Heart left ventricle (tissue), 13 donors: Measurements from ENCODE around the gene MAG.

ENCODE experiments used
- CTCF ChIP-seq, 12 donors: fragments of 200-600 bp; sonication (generic) in 4 of 12; IDR thresholded peaks; one replicate each; pipeline versions ENCODE4 v1.5.0 to v1.8.0; 2018 to 2022; ENCODE audit warnings: antibody characterized with exemption in 12 of 12, mild to moderate bottlenecking in 5 of 12
- POLR2A ChIP-seq, 2 donors: fragments of 450-650 bp; IDR thresholded peaks; one replicate each; pipeline ENCODE4 v1.6.1; 2017; ENCODE audit warnings: antibody characterized with exemption in 2 of 2, mild to moderate bottlenecking in 2 of 2, moderate library complexity in 2 of 2
- donor health status: ischemic (EF 13 %, LVEDD 7.1; RV severe dilation, severe dysfunction).
- donor health status: DM: no; HTN: yes; CAD: no.
- donor health status: DM: no; HTN: no; CAD: no.
- donor health status: ischemic (EF 25% LVEDD 6.9; RV normal size, moderate dysfunction).
- donor health status: ischemic (EF 25% LVEDD 5.7; RV mildly dilated, moderate dysfunction).
- donor health status: ischemic (EF 35%, LVEDD 5.7; RV mildly dilated, moderate dysfunction).
- donor health status: nonischemic (EF 11% LVEDD 7.7; RV severe dilation, severe dysfunction).
- donor health status: DM: yes; HTN: yes; CAD: no.
- donor health status: PGD.
- donor health status: ischemic (EF 29% LVEDD 5.4; RV normal size, mild dysfunction).
- donor health status: nonischemic (EF 23%, LVEDD 6.1; RV moderate dilation, normal function).

- TF ChIP-seq CTCF (IDR thresholded peaks at IDR 0.05) (no peak), POLR2A (IDR thresholded peaks at IDR 0.05) (no peak)
Observed at GRCh38 chr19:35337984-35338296, 46.0 kb downstream of the MAG start.
